ENCODE data around the gene CD82. TPM values are rescaled to one million over a fixed set of nuclear protein-coding genes. Genes with fewer than 3 reads are reported as not detected.

CD82 gene
- total and polyA plus RNA-seq, 7 donors = 13.3 to 162 (median 25.9) TPM

GRCh38 chr11:44519989-44520737, 45.3 kb upstream of the CD82 start:
- Histone ChIP-seq H3K27me3 (ENCODE audit: insufficient read depth in 3 of 3, low read length in 2 of 3) (peaks cover 0 to 7% (median 6%) of the 10 kb centered on the region in 3 donors), H3K4me3 (no peak overlapping the region), H3K9me3 (no peaks in the 10 kb centered on the region), H3K27ac (no peak overlapping the region), H3K4me1 (no peaks in the 10 kb centered on the region), H3K36me3 (ENCODE audit: insufficient read depth in 1 of 2, low read depth in 1 of 2) (no peaks in the 10 kb centered on the region)
- intact Hi-C loops (cut with DNase I) = no loop called here
- ATAC-seq (peak in 2 of 4 donors; percentile 36 to 37), DNase-seq (peak in 1 of 2 donors; percentile 32)
- WGBS, 3 donors = 46 to 50% (median 47%) methylated on average over 35 to 43 of the region's 43 CpGs
- no peak for TF ChIP-seq CTCF (IDR thresholded peaks at IDR 0.05)

- Histone ChIP-seq H3K9me3 (no peaks in the 10 kb centered on the region), H3K27ac (no peak overlapping the region), H3K27me3 (ENCODE audit: insufficient read depth in 3 of 3, low read length in 2 of 3) (peaks cover 0 to 7% (median 6%) of the 10 kb centered on the region in 3 donors), H3K4me1 (no peaks in the 10 kb centered on the region), H3K4me3 (no peak overlapping the region), H3K36me3 (ENCODE audit: insufficient read depth in 1 of 2, low read depth in 1 of 2) (no peaks in the 10 kb centered on the region)
- ATAC-seq = no peak
- intact Hi-C loops (cut with DNase I) = no loop called here
- WGBS, 3 donors = 93 to 97% (median 97%) methylated on average over 2 of the region's 2 CpGs
- no peak for TF ChIP-seq CTCF (IDR thresholded peaks at IDR 0.05)
- DNase-seq = no peak
These were observed 44.3 kb upstream of the CD82 start for GRCh38 chr11:44521148-44521547.

DNA sequence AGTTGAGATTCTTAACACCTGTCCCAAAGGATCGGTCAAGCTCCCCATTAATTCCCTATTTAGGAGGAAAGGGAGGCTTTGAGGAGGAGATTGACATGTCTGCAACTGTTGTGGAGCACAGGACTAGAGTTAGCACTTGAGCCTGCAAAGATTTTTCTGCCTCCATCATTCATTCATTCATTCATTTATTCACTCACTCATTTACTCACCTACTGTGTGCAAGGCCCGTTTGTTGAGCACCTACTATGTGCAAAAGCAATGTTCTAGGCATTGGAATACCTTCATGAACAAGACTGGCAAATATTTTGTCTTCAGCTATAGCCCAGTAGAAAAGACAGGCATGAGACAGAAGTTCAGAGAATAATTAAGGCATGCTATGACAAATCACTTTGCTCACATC, 43.2 kb upstream of the CD82 start:
- DNase-seq (no peak), ATAC-seq (no peak)
- Histone ChIP-seq H3K4me3 (no peak overlapping the region), H3K9me3 (no peaks in the 10 kb centered on the region), H3K27ac (no peak overlapping the region), H3K4me1 (no peaks in the 10 kb centered on the region), H3K36me3 (ENCODE audit: insufficient read depth in 1 of 2, low read depth in 1 of 2) (no peaks in the 10 kb centered on the region), H3K27me3 (ENCODE audit: insufficient read depth in 3 of 3, low read length in 2 of 3) (peaks cover 0 to 7% (median 6%) of the 10 kb centered on the region in 3 donors)
- intact Hi-C loops (cut with DNase I) = no loop called here
- 31 to 45% (median 33%) methylated on average over 2 of the region's 2 CpGs for WGBS, 3 donors
- TF ChIP-seq CTCF (IDR thresholded peaks at IDR 0.05) = no peak

DNA sequence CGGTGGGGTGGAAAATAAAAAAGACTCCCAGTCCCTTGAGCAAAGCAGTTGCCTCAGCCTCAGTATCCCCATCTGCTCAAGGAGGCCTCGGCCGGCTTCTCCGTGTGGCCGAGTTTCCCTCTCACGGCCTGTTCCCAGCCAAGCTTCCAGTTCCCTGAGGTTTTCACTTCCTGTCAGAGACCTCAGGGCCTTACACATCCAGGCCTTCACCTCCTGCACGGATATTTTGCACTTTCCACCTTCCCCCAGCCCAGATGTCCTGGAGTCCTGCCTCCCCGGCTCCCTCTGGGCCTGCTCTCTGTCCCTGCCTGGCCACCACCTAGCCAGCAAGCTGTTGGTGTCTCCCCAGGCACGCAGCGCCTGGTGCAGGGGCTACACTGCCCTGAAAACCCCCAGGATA, 41.1 kb upstream of the CD82 start:
- intact Hi-C loops (cut with DNase I) = no loop called here
- Histone ChIP-seq H3K27me3 (ENCODE audit: insufficient read depth in 3 of 3, low read length in 2 of 3) (peaks cover 0 to 7% (median 4%) of the 10 kb centered on the region in 3 donors), H3K9me3 (no peaks in the 10 kb centered on the region), H3K4me3 (no peak overlapping the region), H3K36me3 (ENCODE audit: insufficient read depth in 1 of 2, low read depth in 1 of 2) (no peaks in the 10 kb centered on the region), H3K27ac (no peak overlapping the region), H3K4me1 (no peaks in the 10 kb centered on the region)
- 69 to 80% (median 71%) methylated on average over 10 of the region's 10 CpGs for WGBS, 3 donors
- no peak for TF ChIP-seq CTCF (IDR thresholded peaks at IDR 0.05)
- no peak for DNase-seq
- no peak for ATAC-seq

Data from psoas muscle (tissue), 8 donors.